Measurements from ENCODE around the gene POU4F2.

Gene POU4F2

GRCh38 chr4:146637621-146638332, 916 bp upstream of the POU4F2 start:
- TF ChIP-seq, protein P1, sequence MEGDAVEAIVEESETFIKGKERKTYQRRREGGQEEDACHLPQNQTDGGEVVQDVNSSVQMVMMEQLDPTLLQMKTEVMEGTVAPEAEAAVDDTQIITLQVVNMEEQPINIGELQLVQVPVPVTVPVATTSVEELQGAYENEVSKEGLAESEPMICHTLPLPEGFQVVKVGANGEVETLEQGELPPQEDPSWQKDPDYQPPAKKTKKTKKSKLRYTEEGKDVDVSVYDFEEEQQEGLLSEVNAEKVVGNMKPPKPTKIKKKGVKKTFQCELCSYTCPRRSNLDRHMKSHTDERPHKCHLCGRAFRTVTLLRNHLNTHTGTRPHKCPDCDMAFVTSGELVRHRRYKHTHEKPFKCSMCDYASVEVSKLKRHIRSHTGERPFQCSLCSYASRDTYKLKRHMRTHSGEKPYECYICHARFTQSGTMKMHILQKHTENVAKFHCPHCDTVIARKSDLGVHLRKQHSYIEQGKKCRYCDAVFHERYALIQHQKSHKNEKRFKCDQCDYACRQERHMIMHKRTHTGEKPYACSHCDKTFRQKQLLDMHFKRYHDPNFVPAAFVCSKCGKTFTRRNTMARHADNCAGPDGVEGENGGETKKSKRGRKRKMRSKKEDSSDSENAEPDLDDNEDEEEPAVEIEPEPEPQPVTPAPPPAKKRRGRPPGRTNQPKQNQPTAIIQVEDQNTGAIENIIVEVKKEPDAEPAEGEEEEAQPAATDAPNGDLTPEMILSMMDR (conservative IDR thresholded peaks at IDR 0.05; ENCODE audit: low read depth, low read length) = no peak
- H3K4me3 ChIP-seq (ENCODE audit: low read depth, low read length) = no peak overlapping the region
- no peak for DNase-seq (ENCODE audit: low read depth)

- DNase-seq (ENCODE audit: low read depth) = no peak
- no peak overlapping the region for H3K4me3 ChIP-seq (ENCODE audit: low read depth, low read length)
- TF ChIP-seq, protein P1 (conservative IDR thresholded peaks at IDR 0.05; ENCODE audit: low read depth, low read length) = no peak
Observed at GRCh38 chr4:146638333-146638785, 334 bp upstream of the POU4F2 start.

GRCh38 chr4:146639506-146639932, 826 bp downstream of the POU4F2 start:
- TF ChIP-seq, protein P1 (conservative IDR thresholded peaks at IDR 0.05; ENCODE audit: low read depth, low read length) = no peak
- H3K4me3 ChIP-seq (ENCODE audit: low read depth, low read length) = no peak overlapping the region
- DNase-seq (ENCODE audit: low read depth) = no peak

DNA sequence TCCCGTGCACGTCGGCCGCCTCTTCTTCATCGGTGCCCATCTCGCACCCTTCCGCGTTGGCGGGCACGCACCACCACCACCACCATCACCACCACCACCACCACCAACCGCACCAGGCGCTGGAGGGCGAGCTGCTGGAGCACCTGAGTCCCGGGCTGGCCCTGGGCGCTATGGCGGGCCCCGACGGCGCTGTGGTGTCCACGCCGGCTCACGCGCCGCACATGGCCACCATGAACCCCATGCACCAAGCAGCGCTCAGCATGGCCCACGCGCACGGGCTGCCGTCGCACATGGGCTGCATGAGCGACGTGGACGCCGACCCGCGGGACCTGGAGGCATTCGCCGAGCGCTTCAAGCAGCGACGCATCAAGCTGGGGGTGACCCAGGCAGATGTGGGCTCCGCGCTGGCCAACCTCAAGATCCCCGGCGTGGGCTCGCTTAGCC, 1.4 kb downstream of the POU4F2 start:
- DNase-seq (ENCODE audit: low read depth) = no peak

GRCh38 chr4:146640465-146641061, 1.9 kb downstream of the POU4F2 start:
- TF ChIP-seq, protein P1 (conservative IDR thresholded peaks at IDR 0.05; ENCODE audit: low read depth, low read length) = no peak
- DNase-seq (ENCODE audit: low read depth) = no peak
- no peak overlapping the region for H3K4me3 ChIP-seq (ENCODE audit: low read depth, low read length)

More for the DNA sequence above, 1.4 kb downstream of the POU4F2 start:
- no peak overlapping the region for H3K4me3 ChIP-seq (ENCODE audit: low read depth, low read length)
- TF ChIP-seq, protein P1 (conservative IDR thresholded peaks at IDR 0.05; ENCODE audit: low read depth, low read length) = no peak

- DNase-seq (ENCODE audit: low read depth) = no peak
- TF ChIP-seq, protein P1 (conservative IDR thresholded peaks at IDR 0.05; ENCODE audit: low read depth, low read length) = no peak
- H3K4me3 ChIP-seq (ENCODE audit: low read depth, low read length) = no peak overlapping the region
Observed at GRCh38 chr4:146641762-146642161, 3.1 kb downstream of the POU4F2 start.

All from choroid plexus epithelial cell (primary cell).